Gastroesophageal sphincter (tissue), 4 donors: ENCODE data around the gene ROCK2. TPM values are rescaled to one million over a fixed set of nuclear protein-coding genes. Genes with fewer than 3 reads are reported as not detected.

Experiments used
- ATAC-seq: fragments of 150-250 bp; one replicate; pipeline ENCODE4 v1.9.1; 2016; ENCODE audit warnings: mild to moderate bottlenecking, moderate library complexity
- H3K27ac ChIP-seq, 4 donors: fragments of 200-600 bp; sonication (generic) in 3 of 4; 1 replicate in 3 of 4; 2 replicates in 1 of 4; pipeline ENCODE4 v1.5.1; 2016 to 2019
- H3K27me3 ChIP-seq: fragments of 200-600 bp; sonication (generic); one replicate; pipeline ENCODE4 v1.5.1; 2019
- H3K36me3 ChIP-seq, 2 donors: fragments of 200-600 bp; sonication (generic); one replicate each; pipeline ENCODE4 v1.5.1; 2019; ENCODE audit warnings: control low read depth in 1 of 2
- H3K4me1 ChIP-seq, 3 donors: fragments of 200-600 bp; sonication (generic); 1 replicate in 2 of 3; 2 replicates in 1 of 3; pipeline ENCODE4 v1.5.1; 2016 to 2019; ENCODE audit warnings: control low read depth in 2 of 3
- H3K4me3 ChIP-seq, 2 donors: fragments of 200-600 bp; sonication (generic); one replicate each; pipeline ENCODE4 v1.5.1; 2019; ENCODE audit warnings: mild to moderate bottlenecking in 1 of 2, moderate library complexity in 1 of 2
- H3K9me3 ChIP-seq, 3 donors: fragments of 200-600 bp; sonication (generic); one replicate each; pipeline ENCODE4 v1.5.1; 2017 to 2019; ENCODE audit warnings: control low read depth in 2 of 3
- EP300 ChIP-seq: sonication (generic); formaldehyde crosslinking; IDR thresholded peaks from one replicate; pipeline ENCODE4 v1.6.1; 2017; ENCODE audit warnings: antibody characterized with exemption, mild to moderate bottlenecking
- POLR2A ChIP-seq, 2 donors: fragments of 450-650 bp; IDR thresholded peaks; one replicate each; pipeline ENCODE4 v1.6.1; 2017; ENCODE audit warnings: antibody characterized with exemption in 2 of 2, mild to moderate bottlenecking in 2 of 2, moderate library complexity in 1 of 2
- POLR2AphosphoS5 ChIP-seq: sonication (generic); formaldehyde crosslinking; IDR thresholded peaks from one replicate; pipeline ENCODE4 v1.6.1; 2017; ENCODE audit warnings: antibody characterized with exemption
- WGBS, 2 donors: methylation state at CpG; one replicate each; pipeline ENCODE4 v1.1.5; 2018; ENCODE audit warnings: low coverage in 1 of 2; 5-methylcytosine and 5-hydroxymethylcytosine counted together
- total RNA-seq, 4 donors: library from RNA; depleted of rRNA; stranded (reverse); fragments of >200 nt; gene quantifications; one replicate each; pipeline ENCODE4 v1.1.0, GENCODE V29; 2016
- TF ChIP-seq, protein P1 (sequence below), 4 experiments: fragments of 200-600 bp in 2 of 4; fragments of 450-650 bp in 2 of 4; sonication (generic) in 1 of 4; IDR thresholded peaks; one replicate each; pipeline ENCODE4 v1.5.1; 2017 to 2019; ENCODE audit warnings: antibody characterized with exemption in 4 of 4, mild to moderate bottlenecking in 2 of 4, moderate library complexity in 2 of 4

The ROCK2 gene
- total RNA-seq, 4 donors from 2014 or later = 102 to 130 (median 113) TPM

DNA sequence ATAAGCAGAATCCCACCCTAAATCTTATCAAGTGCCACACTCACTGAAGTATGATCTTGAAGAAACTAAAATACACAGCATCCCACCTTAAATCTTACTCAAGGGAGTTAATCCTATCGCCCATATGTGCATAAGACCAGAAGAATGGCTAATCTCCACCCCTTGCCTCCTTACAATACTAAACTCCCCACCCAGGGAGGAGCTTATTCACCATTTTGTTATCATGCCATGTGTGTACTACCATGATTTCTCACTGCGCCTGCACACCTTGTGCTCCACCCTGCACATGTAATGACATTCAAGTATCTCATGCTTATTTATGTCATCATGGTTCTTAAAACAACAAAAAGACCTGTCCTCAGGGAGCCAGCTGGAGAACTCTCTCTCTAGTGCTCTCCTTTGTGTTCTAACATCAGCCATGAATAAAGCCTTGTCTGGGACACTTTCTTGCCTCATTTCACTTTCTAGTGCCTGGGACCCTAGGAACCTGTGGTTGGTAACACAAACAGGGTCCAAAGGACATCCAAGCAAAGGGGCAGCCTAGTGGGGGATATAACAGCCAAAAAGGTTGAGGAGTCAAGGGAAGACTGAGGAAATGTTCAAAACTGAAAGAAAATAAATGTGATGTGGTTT lies 101.8 kb downstream of the ROCK2 start:
- no peak for ATAC-seq
- 95 to 100% methylated on average over 1 to 2 of the region's 2 CpGs for WGBS, 2 donors
- no peak for TF ChIP-seq EP300
- TF ChIP-seq, protein P1, sequence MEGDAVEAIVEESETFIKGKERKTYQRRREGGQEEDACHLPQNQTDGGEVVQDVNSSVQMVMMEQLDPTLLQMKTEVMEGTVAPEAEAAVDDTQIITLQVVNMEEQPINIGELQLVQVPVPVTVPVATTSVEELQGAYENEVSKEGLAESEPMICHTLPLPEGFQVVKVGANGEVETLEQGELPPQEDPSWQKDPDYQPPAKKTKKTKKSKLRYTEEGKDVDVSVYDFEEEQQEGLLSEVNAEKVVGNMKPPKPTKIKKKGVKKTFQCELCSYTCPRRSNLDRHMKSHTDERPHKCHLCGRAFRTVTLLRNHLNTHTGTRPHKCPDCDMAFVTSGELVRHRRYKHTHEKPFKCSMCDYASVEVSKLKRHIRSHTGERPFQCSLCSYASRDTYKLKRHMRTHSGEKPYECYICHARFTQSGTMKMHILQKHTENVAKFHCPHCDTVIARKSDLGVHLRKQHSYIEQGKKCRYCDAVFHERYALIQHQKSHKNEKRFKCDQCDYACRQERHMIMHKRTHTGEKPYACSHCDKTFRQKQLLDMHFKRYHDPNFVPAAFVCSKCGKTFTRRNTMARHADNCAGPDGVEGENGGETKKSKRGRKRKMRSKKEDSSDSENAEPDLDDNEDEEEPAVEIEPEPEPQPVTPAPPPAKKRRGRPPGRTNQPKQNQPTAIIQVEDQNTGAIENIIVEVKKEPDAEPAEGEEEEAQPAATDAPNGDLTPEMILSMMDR (IDR thresholded peaks at IDR 0.05) = no peak
- TF ChIP-seq POLR2A (IDR thresholded peaks at IDR 0.05) = no peak

DNA sequence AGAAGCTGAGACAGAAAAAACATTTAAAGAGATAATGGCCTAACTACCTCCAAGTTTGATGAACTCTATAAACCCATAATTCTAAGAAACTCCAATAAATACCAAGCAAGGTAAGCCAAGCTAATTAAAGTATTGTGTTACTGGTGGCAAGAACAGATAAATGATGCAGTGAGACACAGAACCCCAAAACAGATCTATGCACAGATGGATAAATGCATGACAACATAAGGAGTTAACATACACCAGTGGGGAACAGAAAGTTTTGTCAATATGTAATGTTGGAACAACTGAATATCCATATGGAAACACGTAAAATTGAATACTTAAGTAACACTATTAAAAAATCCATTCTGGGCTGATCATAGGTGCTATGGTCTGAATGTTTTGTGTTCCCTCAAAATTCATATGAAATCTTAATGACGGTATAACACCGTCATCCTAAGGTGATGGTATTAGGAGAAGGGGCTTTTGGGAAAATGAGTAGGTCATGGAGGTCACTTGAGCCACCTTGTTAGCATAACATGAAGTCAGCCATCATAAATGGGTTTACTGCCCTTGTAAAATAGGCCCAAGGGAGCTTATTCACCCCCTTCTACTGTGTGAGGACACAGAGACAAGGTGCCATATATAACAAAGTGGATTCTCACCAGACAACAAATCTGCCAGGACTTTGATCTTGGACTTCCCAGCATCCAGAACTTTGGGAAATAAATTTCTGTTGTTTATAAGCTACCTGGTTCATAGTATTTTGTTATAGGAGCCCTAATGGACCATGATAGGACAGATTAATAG lies 102.8 kb downstream of the ROCK2 start:
- no peak for ATAC-seq
- Histone ChIP-seq H3K27me3 (no peaks in the 10 kb centered on the region), H3K4me3 (no peak overlapping the region), H3K27ac (no peak overlapping the region), H3K9me3 (no peaks in the 10 kb centered on the region), H3K4me1 (peaks cover 0 to 24% (median 0%) of the 10 kb centered on the region in 3 donors), H3K36me3 (no peaks in the 10 kb centered on the region)
- TF ChIP-seq EP300 (no peak), POLR2AphosphoS5 (no peak), POLR2A (IDR thresholded peaks at IDR 0.05) (no peak)
- TF ChIP-seq, protein P1 (IDR thresholded peaks at IDR 0.05) = no peak
- WGBS, 2 donors = 97 to 98% methylated on average over 3 of the region's 3 CpGs

More for the DNA sequence above, 101.8 kb downstream of the ROCK2 start:
- peaks cover 0 to 24% (median 0%) of the 10 kb centered on the region in 3 donors for H3K4me1 ChIP-seq
- no peak overlapping the region for H3K27ac ChIP-seq
- H3K4me3 ChIP-seq = no peak overlapping the region
- H3K27me3 ChIP-seq = no peaks in the 10 kb centered on the region
- peaks cover 0 to 4% of the 10 kb centered on the region in 2 donors for H3K36me3 ChIP-seq
- no peaks in the 10 kb centered on the region for H3K9me3 ChIP-seq

DNA sequence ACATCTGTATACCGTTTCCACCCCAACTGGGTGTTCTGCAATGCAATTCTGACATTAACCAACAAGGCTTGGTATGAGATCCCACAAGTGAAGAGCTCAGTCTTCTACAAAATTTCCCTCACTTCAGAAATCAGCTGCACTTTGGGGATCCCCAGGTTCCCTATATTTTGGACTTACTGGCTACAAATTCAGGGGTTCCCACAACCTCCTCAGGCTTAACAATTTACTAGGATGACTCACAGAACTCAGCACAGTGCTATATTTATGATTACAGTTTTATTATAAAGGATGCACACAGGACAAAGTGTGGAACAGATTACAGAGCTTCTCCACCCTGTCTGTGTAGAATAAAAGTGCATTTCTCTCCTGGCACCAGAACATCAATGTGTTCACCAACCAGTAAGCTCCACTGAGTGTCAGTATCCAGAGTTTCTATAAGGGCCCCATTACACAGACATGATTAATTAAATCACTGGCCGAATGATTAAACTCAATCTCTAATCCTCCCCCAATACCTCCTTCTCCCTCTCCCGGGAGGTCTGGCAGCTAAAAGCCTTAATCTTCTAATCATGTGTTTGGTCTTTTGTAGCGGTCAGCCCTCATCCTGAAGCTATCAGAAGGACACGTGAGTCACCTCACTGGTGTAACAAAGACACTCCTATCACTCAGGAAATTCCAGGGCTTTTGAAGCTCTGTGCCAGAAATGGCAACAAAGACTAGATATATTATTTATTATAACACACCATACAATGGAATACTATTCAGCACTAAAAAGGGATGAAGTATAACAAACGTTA lies 104.6 kb downstream of the ROCK2 start:
- TF ChIP-seq EP300 = no peak
- TF ChIP-seq, protein P1 (IDR thresholded peaks at IDR 0.05) = no peak
- no peak for TF ChIP-seq POLR2AphosphoS5
- TF ChIP-seq POLR2A (IDR thresholded peaks at IDR 0.05) = no peak
- no peak for ATAC-seq
- Histone ChIP-seq H3K27ac (no peak overlapping the region), H3K27me3 (no peaks in the 10 kb centered on the region), H3K4me1 (peaks cover 0 to 24% (median 7%) of the 10 kb centered on the region in 3 donors), H3K36me3 (no peaks in the 10 kb centered on the region), H3K4me3 (no peak overlapping the region), H3K9me3 (no peaks in the 10 kb centered on the region)
- 64 to 82% methylated on average over 6 of the region's 6 CpGs for WGBS, 2 donors

DNA sequence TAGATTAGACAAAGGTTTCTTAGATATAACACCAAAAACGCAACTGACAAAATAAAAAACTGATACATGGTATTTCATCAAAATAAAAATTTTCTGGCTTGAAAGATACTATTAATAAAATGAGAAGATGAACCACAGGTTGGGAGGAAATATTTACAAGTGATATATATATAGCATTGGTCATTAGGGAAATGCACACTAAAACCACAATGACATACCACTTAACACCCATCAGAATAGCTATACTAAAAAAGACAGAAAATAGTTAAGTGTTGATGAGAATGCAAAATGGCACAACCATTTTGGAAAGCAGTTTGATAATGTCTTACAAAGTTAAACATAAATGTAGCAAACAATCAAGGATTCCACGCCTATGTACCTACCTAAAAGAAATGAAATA lies 105.3 kb downstream of the ROCK2 start:
- ATAC-seq = no peak
- peaks cover 0 to 20% (median 7%) of the 10 kb centered on the region in 3 donors for H3K4me1 ChIP-seq
- no peaks in the 10 kb centered on the region for H3K9me3 ChIP-seq
- no peak for TF ChIP-seq POLR2AphosphoS5
- TF ChIP-seq, protein P1 (IDR thresholded peaks at IDR 0.05) = no peak
- TF ChIP-seq EP300 = no peak
- no peak for TF ChIP-seq POLR2A (IDR thresholded peaks at IDR 0.05)
- H3K27ac ChIP-seq = no peak overlapping the region
- 97 to 100% methylated on average over 2 of the region's 2 CpGs for WGBS, 2 donors
- no peaks in the 10 kb centered on the region for H3K36me3 ChIP-seq
- no peak overlapping the region for H3K4me3 ChIP-seq
- H3K27me3 ChIP-seq = no peaks in the 10 kb centered on the region
